ENCODE data around the gene LSM7. TPM values are rescaled to one million over a fixed set of nuclear protein-coding genes. Genes with fewer than 3 reads are reported as not detected.

The LSM7 gene
- total RNA-seq, 6 donors from 2014 or later: 58.6 to 127 (median 89.8) TPM

DNA sequence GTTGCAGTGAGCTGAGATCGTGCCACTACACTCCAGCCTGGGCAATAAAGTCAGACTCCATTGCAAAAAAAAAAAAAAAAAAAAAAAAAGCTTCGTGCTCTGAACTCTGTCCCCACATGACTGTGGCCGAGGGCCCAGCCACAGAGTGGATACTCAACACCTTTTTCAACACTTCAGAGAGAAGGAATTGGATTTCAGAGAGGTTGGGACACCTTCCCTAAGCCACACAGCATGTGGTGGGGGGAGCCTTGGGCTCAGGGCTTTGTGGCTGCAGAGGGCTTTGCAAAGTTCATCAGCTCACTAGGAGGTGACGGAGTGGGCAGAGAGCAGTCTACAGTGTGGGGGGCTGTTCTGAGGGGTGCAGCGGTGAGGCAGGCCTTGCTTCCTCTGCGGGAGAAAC, 9.5 kb downstream of the LSM7 start:
- DNase-seq (no peak), ATAC-seq (ENCODE audit: low FRiP score in 2 of 2) (no peak)
- TF ChIP-seq POLR2A (IDR thresholded peaks at IDR 0.05) (no peak), EP300 (IDR thresholded peaks at IDR 0.05) (no peak), POLR2AphosphoS5 (IDR thresholded peaks at IDR 0.05) (no peak)
- TF ChIP-seq, protein P1, sequence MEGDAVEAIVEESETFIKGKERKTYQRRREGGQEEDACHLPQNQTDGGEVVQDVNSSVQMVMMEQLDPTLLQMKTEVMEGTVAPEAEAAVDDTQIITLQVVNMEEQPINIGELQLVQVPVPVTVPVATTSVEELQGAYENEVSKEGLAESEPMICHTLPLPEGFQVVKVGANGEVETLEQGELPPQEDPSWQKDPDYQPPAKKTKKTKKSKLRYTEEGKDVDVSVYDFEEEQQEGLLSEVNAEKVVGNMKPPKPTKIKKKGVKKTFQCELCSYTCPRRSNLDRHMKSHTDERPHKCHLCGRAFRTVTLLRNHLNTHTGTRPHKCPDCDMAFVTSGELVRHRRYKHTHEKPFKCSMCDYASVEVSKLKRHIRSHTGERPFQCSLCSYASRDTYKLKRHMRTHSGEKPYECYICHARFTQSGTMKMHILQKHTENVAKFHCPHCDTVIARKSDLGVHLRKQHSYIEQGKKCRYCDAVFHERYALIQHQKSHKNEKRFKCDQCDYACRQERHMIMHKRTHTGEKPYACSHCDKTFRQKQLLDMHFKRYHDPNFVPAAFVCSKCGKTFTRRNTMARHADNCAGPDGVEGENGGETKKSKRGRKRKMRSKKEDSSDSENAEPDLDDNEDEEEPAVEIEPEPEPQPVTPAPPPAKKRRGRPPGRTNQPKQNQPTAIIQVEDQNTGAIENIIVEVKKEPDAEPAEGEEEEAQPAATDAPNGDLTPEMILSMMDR (IDR thresholded peaks at IDR 0.05): no peak
- no peak overlapping the region for H3K27ac ChIP-seq
- H3K4me3 ChIP-seq: no peak overlapping the region
- WGBS, 2 donors: 68 to 80% methylated on average over 6 of the region's 6 CpGs
- peaks cover 0 to 18% (median 6%) of the 10 kb centered on the region in 4 donors for H3K9me3 ChIP-seq
- no peaks in the 10 kb centered on the region for H3K27me3 ChIP-seq
- H3K36me3 ChIP-seq: peaks cover 0 to 30% (median 25%) of the 10 kb centered on the region in 4 donors
- H3K4me1 ChIP-seq: peaks cover 0 to 8% (median 5%) of the 10 kb centered on the region in 4 donors

DNA sequence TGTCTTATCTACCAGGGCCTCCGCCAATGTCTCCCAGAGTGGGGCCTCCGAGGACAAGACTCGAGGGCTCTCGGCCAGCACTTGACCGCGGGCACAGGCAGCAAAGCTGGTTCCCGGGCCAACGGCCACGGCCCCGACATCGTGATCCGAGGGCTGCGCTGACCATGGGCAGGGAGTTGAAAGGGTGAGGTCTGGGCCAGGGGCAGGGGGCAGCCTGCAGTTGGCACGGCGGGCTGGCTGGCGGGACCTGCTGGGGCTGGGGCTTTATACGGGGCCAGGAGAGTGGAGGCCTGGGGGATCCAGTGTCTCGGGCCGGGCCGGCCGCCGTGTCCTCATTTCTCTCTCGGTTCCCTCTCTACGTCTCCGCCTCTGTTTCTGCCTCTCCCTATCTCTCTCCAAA, 10.6 kb downstream of the LSM7 start:
- whole genome bisulfite sequencing, 2 donors: 64 to 80% methylated on average over 24 to 25 of the region's 25 CpGs
- H3K27me3 ChIP-seq: peaks cover 0 to 4% (median 2%) of the 10 kb centered on the region in 4 donors
- H3K36me3 ChIP-seq: peaks cover 0 to 19% (median 14%) of the 10 kb centered on the region in 4 donors
- H3K9me3 ChIP-seq: peaks cover 0 to 18% (median 6%) of the 10 kb centered on the region in 4 donors
- DNase-seq (peak in 1 of 2 donors; percentile 82), ATAC-seq (ENCODE audit: low FRiP score in 2 of 2) (no peak)
- peaks cover 0 to 8% (median 5%) of the 10 kb centered on the region in 4 donors for H3K4me1 ChIP-seq
- TF ChIP-seq POLR2A (IDR thresholded peaks at IDR 0.05) (no peak), POLR2AphosphoS5 (IDR thresholded peaks at IDR 0.05) (no peak), EP300 (IDR thresholded peaks at IDR 0.05) (no peak)
- TF ChIP-seq, protein P1 (IDR thresholded peaks at IDR 0.05): no peak
- H3K27ac ChIP-seq: no peak overlapping the region
- no peak overlapping the region for H3K4me3 ChIP-seq

DNA sequence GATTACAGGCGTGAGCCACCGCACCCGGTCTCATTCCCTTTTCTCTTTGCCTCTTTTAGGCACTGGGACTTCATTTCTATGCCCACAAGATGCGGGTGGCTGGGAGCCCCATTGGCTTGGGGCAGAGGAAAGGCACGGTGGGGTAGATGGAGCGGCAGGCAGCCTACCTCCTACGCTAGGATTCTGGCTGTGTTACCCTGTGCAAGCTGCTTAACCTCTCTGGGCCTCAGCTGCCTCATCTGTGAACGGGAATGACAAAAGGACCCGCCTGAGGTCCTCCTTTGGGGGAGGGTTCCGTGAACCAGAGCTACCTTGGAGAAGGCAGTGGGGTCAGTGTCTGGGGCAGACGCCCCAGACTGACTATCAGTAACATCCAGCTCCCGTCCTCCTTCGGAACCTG, 11.1 kb downstream of the LSM7 start:
- DNase-seq (no peak), ATAC-seq (ENCODE audit: low FRiP score in 2 of 2) (no peak)
- peaks cover 0 to 14% (median 12%) of the 10 kb centered on the region in 4 donors for H3K36me3 ChIP-seq
- H3K27ac ChIP-seq: no peak overlapping the region
- peaks cover 0 to 8% (median 5%) of the 10 kb centered on the region in 4 donors for H3K4me1 ChIP-seq
- H3K27me3 ChIP-seq: peaks cover 0 to 9% (median 4%) of the 10 kb centered on the region in 4 donors
- 94% methylated on average over 11 to 13 of the region's 13 CpGs for WGBS, 2 donors
- TF ChIP-seq, protein P1 (IDR thresholded peaks at IDR 0.05): no peak
- no peak for TF ChIP-seq EP300 (IDR thresholded peaks at IDR 0.05)
- TF ChIP-seq POLR2A (IDR thresholded peaks at IDR 0.05): no peak
- TF ChIP-seq POLR2AphosphoS5 (IDR thresholded peaks at IDR 0.05): no peak
- H3K9me3 ChIP-seq: peaks cover 0 to 18% (median 6%) of the 10 kb centered on the region in 4 donors
- no peak overlapping the region for H3K4me3 ChIP-seq

DNA sequence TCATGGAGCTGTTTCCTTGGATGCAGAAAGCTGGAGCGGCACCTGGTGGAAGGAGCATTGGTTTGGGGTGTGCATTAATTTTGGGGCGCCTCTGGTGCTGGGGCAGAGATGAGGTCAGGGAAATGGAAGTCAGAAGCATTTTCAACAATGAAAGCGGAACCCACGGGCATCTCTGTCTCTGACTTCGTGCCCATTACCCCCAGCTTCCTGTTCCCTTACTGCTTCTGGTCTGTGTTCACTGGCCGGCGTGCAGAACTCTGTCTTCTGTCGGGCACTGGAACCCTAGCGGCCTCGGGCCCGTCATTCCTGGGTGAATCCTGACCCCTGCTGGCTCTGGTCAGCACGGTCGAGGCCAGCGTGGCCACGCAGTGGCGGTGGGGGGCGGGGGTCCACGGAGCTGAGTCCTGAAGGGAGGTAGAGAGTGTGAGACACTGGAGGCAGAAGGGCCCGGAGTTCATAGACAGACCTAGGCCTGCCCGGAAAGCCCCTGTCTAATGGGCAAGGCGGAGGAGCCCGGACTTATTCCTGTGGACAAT, 12.5 kb downstream of the LSM7 start:
- 28 to 41% methylated on average over 9 to 21 of the region's 22 CpGs for WGBS, 2 donors
- H3K27ac ChIP-seq: no peak overlapping the region
- peaks cover 0 to under 1% (median under 1%) of the 10 kb centered on the region in 4 donors for H3K36me3 ChIP-seq
- peaks cover 0 to 12% (median 4%) of the 10 kb centered on the region in 4 donors for H3K27me3 ChIP-seq
- peak; percentile 77 to 95 for ATAC-seq (ENCODE audit: low FRiP score in 2 of 2)
- DNase-seq: peak; percentile 82 to 89
- no peak overlapping the region for H3K4me3 ChIP-seq
- peaks cover 0 to 8% (median 5%) of the 10 kb centered on the region in 4 donors for H3K4me1 ChIP-seq
- TF ChIP-seq, protein P1 (IDR thresholded peaks at IDR 0.05): peak; percentile 66 to 85 (median 74)
- TF ChIP-seq EP300 (IDR thresholded peaks at IDR 0.05): no peak
- H3K9me3 ChIP-seq: peaks cover 0 to 18% (median 6%) of the 10 kb centered on the region in 4 donors
